ENCODE results near the gene GPR132.

GPR132 gene

GRCh38 chr14:105015905-105016304 lies 49.3 kb downstream of the GPR132 start:
- DNase-seq, result no peak

DNA sequence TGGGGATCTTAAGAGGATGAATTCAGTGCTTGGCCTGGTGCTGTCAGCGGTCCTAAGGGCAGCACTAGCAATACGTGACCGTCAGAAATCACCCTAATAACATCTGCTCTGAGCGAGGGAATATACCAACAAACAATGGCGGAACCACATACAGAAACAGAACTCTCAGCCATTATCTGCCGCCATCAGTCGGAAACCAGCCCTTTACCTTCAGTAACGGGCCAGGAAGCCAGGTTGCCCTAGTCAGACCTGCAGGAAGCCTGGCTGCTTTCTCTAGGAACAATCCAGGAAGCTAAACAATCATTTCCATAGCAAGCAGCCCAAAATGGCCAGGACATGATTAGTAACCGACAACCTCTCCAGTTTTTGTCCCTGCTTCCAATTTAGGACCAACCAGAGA lies 50.0 kb downstream of the GPR132 start:
- DNase-seq, result peak; percentile 27

DNA sequence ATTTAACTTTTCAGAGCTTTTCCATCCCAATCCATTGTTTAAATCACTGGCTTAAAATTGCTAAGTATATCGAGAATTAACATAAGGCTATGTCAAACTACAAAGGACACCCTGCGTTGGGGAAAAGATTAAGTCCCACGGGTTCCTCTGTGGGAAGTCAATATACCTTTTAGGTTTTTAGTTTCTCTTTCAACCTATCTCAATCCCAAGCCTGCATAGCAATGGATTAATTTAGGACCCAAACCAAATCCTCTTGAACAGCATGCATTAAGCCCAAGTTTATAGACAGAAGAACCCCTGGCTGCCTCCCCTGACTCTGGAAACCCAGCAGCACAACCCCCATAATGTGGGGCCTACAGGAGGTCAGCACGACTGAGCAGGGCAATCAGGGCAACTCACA lies 50.6 kb downstream of the GPR132 start:
- DNase-seq, result no peak

DNA sequence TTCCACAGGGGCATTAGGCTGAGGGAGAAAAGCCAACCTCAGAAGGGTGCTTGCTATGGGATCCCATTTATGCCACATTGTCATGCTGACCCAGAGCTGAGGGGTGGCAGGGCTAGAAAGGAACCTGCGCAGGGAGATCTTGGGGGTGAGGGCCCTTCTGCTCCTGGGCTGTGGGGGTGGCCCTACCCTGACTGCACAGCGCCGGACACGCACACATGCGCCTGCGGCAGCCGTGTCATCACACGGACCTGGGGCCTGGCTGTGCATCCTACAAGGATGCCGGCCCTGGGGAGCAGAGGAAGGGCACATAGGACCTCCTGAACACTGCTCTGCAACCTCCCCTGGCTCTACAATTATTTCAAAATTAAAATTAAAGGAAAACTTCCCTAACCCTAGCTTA lies 51.2 kb downstream of the GPR132 start:
- DNase-seq, result no peak

- no peak for DNase-seq
Measured at GRCh38 chr14:105013150-105013785, 52.0 kb downstream of the GPR132 start.

GRCh38 chr14:105012171-105012985 lies 52.9 kb downstream of the GPR132 start:
- no peak for DNase-seq

- DNase-seq, result no peak
Measured at GRCh38 chr14:105011312-105011990, 53.8 kb downstream of the GPR132 start.

GRCh38 chr14:105010891-105011291 lies 54.3 kb downstream of the GPR132 start:
- DNase-seq, result no peak

DNA sequence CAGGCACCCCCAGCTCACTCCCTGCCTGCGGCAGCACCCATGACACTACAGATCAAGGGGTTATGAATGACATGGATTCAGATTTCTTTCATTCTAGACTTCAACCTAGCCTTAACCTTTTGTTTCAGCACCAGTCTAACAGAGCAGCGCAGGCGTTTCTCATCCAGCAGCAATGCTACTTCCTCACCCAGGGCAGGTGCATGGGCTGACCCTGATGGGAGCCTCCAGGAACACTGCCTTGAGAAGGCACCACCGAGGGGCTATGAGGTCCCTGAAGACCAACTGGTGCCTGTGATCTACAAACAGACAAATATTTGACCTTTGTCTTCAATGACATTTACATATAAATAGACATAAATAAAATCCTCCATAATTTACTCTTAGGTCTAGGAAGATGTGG lies 55.1 kb downstream of the GPR132 start:
- DNase-seq, result no peak

- DNase-seq, result no peak
Measured at GRCh38 chr14:105007593-105008264, 57.5 kb downstream of the GPR132 start.

GRCh38 chr14:105006831-105007592 lies 58.2 kb downstream of the GPR132 start:
- DNase-seq, result no peak

- DNase-seq, result no peak
Measured at GRCh38 chr14:105005929-105006830, 59.0 kb downstream of the GPR132 start.

GRCh38 chr14:105005329-105005928 lies 59.8 kb downstream of the GPR132 start:
- DNase-seq, result no peak

Measured in activated CD4-positive, alpha-beta T cell treated with anti-CD3 and anti-CD28 coated beads, Interleukin-2, Interleukin-6, amounts not matched to agents 100 ng/mL and 50 ng/mL, durations not matched to agents 16 hours and 8 hours (primary cell).